Activated naive CD4-positive, alpha-beta T cell (primary cell): ENCODE data around the gene EMC1.
"Not testable (repeated sequence)": the region's sequence is repeated elsewhere in the genome, so short reads cannot be mapped to it uniquely, and the experiment has no call there.

Source experiments
- DNase-seq, 4 experiments: peaks; one replicate each; lab custom pipeline; 2025; lab: John Stamatoyannopoulos, UW

EMC1 gene

GRCh38 chr1:19251305-19252196 lies at the start of gene EMC1, which contains the start of gene MRTO4:
TSS of gene EMC1 (minus strand) at chr1:19251524. CDS start at chr1:19251509, 15 bp downstream.
TSS of gene MRTO4 (plus strand) at chr1:19251805. CDS start at chr1:19251836, 31 bp downstream.
- peak; percentile 81 to 96 (median 88) for DNase-seq

GRCh38 chr1:19300211-19300610 lies 48.9 kb upstream of the EMC1 start:
- no peak for DNase-seq

DNA sequence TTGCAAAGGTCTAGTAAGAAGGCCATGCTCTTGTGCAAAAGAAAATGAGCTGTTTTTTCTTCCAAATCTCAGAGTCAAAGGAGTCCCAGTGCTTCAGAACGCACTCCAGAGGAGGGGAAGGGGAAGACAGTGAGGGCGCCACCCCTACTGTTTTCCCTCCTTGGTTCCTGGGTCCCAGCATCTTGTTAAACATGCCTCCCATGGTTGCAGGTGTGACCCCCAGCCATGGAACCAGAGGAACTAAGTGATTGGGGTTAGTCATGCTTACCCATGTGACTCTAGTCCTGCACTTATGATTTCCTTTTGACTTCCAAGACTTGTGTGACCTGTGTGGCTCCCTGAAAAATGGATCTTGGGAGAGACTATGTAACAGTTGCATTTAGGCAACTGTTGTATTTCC lies 43.3 kb upstream of the EMC1 start:
- DNase-seq, result no peak

DNA sequence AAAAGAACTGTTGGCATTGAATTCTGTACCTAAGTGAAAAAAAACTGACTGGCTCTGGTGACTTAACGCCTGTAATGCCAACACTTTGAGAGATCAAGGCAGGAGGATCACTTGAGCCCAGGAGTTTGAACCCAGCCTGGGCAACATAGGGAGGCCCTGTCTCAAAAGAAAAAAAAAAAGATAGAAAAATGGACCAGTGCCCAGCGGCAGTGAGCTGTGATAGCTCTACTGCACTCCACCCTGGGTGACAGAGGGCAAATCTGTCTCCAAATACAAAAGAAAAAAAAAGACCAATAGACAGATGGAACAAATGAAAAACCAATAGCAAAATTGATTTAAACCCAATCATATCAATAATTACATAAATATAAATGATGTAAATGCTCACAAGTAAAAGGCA lies 37.9 kb upstream of the EMC1 start:
- no peak for DNase-seq

DNA sequence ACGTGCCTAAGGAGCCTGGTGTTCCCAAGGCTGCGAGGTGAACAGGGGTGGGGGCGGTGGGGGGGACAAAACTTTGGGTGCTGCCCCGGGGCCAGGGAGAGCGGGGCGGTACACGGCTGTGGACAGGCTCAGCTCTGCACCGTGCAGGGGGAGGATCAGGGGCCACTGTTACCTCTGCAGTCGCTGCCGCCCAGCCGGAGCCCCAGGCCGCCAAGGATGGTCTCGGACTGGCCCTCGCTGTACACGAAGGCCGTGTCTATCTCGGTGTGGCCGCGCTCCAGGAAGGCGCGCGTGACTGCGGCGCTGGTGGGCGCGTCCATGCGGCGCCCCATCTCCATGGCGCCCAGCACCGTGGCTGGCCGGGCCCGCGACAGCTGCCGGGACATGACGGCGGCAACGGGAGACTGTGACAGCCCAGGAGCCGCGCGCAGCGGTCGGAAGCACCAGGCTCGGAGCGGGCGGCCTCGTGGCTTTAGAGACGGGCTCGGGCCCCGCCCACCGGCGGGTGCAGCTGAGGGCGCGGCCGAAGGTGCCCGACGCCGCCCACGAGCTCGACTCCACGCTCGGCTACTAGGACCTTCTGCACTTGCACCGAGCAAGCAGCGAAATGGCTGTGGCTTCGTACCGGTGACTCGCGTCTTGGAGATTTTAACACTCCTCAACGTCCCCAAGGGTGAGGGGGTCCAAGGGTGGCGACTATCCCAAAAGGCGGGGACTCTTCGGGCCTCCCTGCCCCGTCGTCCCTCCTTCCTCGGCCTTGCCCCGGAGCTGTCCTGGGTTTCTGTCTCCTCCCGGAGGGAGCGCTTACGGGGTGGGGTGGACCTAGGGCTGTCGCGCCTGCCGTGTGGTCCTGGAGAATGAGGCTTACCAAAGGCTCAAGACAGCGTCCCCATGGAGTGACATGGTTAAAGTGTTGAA lies 37.3 kb upstream of the EMC1 start, which contains the start of gene AKR7A3:
AKR7A3 (minus strand) TSS at position 447 of the 918 bp plus-strand sequence; CDS start at position 386, 61 bp downstream.
- DNase-seq, result peak in 2 of 4 experiments; percentile 24 to 29

DNA sequence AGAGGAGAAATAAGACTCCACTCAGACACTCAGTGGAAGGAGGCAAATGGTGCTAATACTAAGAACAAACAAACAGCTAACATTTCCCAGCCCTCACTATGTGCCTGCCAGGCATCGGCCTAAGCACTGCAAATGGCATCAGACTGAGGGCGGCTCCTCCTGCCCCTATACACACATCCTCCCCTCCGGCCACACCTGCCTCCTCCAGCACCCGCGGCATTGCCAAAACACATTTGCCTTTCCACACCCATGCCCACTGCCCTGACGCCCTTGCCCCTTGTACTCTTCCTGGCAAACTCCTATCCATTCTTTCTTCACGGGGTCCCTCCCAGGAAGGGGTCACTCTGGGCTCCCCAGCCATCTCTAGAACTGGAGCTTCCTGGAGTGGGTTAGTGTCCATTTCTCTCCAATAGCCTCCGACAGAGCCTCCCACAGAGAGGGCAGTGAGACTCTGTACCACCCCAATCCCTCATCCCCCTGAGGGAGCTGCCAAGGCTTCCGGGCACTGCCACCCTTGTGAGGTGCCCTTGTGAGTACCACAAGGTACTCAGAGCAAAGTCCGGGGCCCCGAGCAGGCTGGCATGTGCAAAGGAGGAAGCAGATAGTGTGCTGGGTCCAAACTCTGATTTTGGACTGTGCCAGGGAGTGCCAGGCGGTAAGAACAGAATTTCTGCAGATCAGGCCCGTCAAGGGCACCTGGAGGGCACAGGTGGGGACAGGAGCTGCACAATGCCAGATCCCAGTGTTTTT lies 36.3 kb upstream of the EMC1 start:
- DNase-seq, result no peak

GRCh38 chr1:19285807-19286206 lies 34.5 kb upstream of the EMC1 start:
- not testable (repeated sequence) for DNase-seq

DNA sequence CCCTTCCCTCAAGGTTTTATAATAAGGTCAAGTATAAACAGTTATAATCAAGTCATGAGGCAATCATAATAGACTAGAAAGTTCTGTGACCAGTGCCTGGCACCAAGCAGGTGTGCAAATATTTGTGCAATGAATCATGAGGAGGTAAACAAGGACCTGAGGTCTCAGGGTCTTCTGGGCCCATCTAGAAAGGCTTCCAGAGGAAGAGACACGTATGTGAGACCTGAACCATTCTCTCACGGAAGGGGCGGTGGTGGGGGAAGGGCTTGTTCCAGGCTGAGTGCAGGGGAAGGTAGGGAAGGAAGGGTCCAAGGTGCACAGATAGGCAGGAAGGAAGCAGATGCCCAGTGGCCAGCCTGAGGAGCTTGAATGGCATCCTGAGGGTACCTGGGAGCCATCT lies 34.0 kb upstream of the EMC1 start:
- not testable (repeated sequence) for DNase-seq

DNA sequence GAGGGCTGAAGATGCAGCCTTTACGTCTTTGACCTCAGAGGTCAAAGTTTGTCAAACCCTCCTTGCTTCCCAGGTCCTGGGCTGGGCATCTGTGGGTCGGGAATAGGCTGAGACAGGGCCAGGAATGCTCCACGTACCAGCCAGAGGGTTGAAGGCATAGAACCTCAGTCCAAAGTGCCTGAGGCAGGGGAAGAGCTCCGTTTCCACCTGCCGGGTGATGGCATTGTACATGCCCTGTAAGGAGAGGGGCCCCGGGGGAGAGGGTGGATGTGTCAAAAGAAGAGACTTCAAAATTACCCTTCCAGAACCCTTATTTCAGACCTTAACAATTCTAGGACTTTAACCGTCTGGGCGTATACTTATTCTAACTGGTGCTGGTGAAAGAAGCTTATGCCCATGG lies 33.6 kb upstream of the EMC1 start:
- DNase-seq, result no peak

- DNase-seq, result no peak
Measured at GRCh38 chr1:19283891-19284290, 32.6 kb upstream of the EMC1 start.

DNA sequence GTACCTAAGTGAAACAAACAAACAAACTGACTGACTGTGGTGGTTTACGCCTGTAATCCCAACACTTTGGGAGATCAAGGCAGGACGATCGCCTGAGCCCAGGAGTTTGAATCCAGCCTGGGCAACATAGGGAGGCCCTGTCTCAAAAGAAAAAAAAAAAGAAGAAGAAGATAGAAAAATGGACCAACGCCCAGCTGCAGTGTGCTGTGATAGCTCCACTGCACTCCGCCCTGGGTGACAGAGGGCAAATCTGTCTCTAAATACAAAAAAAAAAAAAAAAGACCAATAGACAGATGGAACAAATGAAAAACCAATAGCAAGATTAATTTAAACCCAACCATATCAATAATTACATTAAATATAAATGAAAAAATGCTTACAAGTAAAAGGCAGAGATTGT lies 23.3 kb upstream of the EMC1 start:
- DNase-seq, result no peak

DNA sequence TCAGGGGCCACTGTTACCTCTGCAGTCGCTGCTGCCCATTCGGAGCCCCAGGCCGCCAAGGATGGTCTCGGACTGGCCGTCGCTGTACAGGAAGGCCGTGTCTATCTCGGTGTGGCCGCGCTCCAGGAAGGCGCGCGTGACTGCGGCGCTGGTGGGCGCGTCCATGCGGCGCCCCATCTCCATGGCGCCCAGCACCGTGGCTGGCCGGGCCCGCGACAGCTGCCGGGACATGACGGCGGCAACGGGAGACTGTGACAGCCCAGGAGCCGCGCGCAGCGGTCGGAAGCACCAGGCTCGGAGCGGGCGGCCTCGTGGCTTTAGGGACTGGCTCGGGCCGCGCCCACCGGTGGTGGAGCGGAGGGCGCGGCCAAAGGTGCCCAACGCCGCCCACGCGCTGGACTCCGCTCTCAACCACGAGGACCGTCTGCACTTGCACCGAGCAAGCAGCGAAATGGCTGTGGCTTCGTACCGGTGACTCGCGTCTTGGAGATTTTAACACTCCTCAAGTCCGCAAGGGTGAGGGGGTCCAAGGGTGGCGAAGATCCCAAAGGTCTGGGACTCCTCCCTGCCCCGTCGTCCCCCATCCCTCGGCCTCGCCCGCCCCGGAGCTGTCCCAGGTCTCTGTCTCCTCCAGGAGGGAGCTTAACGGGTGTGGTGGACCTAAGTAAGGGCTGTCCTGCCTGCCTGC lies 22.7 kb upstream of the EMC1 start:
- not testable (repeated sequence) for DNase-seq

DNA sequence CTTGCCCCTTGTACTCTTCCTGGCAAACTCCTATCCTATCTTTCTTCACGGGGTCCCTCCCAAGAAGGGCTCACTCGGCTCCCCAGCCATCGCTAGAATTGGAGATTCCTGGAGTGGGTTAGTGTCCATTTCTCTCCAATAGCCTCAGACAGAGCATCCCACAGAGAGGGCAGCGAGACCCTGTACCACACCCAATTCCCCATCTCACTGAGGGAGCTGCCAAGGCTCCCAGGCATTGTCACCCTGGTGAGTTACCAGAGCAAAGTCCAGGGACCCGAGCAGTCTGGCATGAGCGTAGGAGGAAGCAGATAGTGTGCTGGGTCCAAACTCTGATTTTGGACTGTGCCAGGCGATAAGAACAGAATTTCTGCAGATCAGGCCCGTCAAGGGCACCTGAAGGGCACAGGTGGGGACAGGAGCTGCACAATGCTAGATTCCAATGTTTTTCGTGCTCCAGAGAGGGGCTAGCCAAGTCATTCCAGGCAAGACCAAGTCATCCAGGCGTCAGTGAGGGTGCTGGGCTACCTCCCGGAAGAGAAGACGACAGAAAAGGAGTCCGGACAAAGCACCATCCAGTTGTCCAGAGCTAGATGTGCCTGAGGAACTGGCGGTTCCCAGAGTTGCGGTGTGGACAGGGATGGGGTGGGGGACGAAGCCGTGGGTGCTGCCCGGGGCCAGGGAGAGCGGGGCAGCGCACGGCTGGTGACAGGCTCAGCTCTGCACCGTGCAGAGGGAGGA lies 22.0 kb upstream of the EMC1 start:
- DNase-seq, result no peak

- no peak for DNase-seq
Measured at GRCh38 chr1:19272064-19272463, 20.7 kb upstream of the EMC1 start.

DNA sequence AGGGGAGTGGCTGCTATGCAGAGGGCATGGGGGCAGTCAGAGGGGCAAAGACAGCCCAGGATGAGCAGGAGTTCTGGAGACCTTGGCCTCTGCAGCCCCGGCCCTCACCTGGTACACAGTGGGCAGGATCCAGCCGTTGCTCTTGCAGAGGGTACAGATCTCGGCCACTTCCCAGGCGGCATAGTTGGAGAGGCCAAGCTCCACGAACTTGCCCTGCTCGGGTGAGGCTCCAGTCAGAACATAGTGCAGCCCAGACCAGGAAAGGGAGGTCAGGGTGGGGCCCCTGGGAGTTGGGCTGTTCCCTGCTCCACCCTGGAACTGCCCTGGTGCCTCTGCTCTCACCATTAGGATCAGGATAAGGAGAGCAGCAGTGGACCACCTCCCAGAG lies 19.0 kb upstream of the EMC1 start:
- DNase-seq, result not testable (repeated sequence)

GRCh38 chr1:19269427-19270342 lies 18.4 kb upstream of the EMC1 start:
- not testable (repeated sequence) for DNase-seq

DNA sequence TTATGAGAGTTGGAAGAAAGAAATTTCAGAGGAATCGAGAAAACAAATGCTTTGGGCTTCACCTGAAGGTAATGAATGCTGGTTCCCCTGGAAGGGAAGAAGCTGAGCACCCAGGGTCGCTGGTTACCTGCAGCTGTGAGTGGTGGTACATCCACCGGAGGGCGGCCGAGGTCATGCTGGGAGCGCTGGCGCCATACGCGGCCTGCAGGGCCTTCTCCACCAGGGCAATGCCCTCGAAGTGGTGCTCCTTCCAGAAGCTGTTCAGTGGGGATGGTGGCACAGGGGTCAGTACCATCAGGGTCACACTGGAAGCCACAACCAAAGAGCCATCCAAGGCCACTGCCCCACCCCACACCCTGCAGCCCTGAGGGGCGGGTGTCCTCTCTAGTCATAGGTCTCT lies 17.1 kb upstream of the EMC1 start:
- no peak for DNase-seq

- no peak for DNase-seq
Measured at GRCh38 chr1:19262744-19263143, 11.4 kb upstream of the EMC1 start.

- no peak for DNase-seq
Measured at GRCh38 chr1:19262047-19262446, 10.7 kb upstream of the EMC1 start.
